Endothelial cell of umbilical vein (primary cell): ENCODE data around the gene APRT.

Experiments used
- EZH2 ChIP-seq: IDR thresholded peaks from 2 replicates; pipeline ENCODE4 v1.6.1; 2012; ENCODE audit warnings: borderline replicate concordance, low read depth, mild to moderate bottlenecking, moderate library complexity, low read length, inconsistent platforms; ENCODE audit not compliant: severe bottlenecking
- FOS ChIP-seq: IDR thresholded peaks from 2 replicates; pipeline ENCODE4 v1.6.1; 2011; ENCODE audit warnings: mild to moderate bottlenecking, low read length, moderate library complexity, borderline replicate concordance; ENCODE audit not compliant: insufficient read depth
- POLR2A ChIP-seq: IDR thresholded peaks from 2 replicates; pipeline ENCODE4 v1.6.1; 2012; ENCODE audit warnings: low read depth, mild to moderate bottlenecking, control low read depth, low read length
- POLR2AphosphoS5 ChIP-seq: IDR thresholded peaks from 2 replicates; pipeline ENCODE4 v1.6.1; 2012; ENCODE audit warnings: low read depth, mild to moderate bottlenecking, control low read depth, low read length, moderate library complexity; ENCODE audit not compliant: insufficient read depth
- TF ChIP-seq, protein P1 (sequence below): IDR thresholded peaks from 2 replicates; pipeline ENCODE4 v1.6.1; 2011; ENCODE audit not compliant: insufficient read depth, insufficient read length

DNA sequence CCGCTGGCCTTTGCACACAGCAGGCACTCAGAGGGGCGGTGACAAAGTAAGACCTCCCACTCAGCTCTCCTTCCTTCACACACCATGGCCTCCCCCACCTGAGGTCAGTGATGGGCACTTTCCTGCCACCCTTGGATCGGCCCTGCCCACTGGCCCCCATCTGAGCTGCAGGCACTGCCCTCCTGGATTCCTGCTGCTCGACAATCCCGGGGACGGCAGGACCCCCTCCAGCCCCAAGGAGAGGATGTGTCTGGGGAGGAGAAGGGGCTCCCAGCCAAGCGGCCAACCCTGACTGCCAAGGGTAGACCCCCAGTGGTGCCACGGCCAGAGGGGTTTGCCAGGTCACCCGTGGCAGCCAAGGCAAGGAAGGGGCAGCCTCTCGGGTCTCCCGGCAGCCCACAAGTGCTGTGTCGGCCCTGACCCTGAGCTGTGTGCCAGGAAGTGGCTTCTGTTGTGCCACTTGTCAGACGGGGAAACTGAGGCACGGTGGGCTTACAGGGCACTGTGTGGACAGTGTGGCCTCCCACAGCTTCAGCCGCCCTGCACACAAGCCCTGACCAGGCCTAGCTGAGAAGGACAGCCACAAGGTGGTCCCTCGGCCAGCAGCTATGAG, 49.4 kb downstream of the APRT start:
- TF ChIP-seq, protein P1, sequence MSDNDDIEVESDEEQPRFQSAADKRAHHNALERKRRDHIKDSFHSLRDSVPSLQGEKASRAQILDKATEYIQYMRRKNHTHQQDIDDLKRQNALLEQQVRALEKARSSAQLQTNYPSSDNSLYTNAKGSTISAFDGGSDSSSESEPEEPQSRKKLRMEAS, result no peak
- TF ChIP-seq EZH2, result no peak
- no peak for TF ChIP-seq POLR2A
- no peak for TF ChIP-seq FOS
- TF ChIP-seq POLR2AphosphoS5, result no peak
